GM12872 (cell line): ENCODE results near the gene ZP1.

Experiments
- TF ChIP-seq, protein P1 (sequence below): IDR thresholded peaks from 3 replicates; pipeline ENCODE4 v1.5.1; 2011; ENCODE audit warnings: low read depth, mild to moderate bottlenecking, low read length, moderate library complexity; ENCODE audit not compliant: insufficient read depth

The ZP1 gene, protein sequence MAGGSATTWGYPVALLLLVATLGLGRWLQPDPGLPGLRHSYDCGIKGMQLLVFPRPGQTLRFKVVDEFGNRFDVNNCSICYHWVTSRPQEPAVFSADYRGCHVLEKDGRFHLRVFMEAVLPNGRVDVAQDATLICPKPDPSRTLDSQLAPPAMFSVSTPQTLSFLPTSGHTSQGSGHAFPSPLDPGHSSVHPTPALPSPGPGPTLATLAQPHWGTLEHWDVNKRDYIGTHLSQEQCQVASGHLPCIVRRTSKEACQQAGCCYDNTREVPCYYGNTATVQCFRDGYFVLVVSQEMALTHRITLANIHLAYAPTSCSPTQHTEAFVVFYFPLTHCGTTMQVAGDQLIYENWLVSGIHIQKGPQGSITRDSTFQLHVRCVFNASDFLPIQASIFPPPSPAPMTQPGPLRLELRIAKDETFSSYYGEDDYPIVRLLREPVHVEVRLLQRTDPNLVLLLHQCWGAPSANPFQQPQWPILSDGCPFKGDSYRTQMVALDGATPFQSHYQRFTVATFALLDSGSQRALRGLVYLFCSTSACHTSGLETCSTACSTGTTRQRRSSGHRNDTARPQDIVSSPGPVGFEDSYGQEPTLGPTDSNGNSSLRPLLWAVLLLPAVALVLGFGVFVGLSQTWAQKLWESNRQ

DNA sequence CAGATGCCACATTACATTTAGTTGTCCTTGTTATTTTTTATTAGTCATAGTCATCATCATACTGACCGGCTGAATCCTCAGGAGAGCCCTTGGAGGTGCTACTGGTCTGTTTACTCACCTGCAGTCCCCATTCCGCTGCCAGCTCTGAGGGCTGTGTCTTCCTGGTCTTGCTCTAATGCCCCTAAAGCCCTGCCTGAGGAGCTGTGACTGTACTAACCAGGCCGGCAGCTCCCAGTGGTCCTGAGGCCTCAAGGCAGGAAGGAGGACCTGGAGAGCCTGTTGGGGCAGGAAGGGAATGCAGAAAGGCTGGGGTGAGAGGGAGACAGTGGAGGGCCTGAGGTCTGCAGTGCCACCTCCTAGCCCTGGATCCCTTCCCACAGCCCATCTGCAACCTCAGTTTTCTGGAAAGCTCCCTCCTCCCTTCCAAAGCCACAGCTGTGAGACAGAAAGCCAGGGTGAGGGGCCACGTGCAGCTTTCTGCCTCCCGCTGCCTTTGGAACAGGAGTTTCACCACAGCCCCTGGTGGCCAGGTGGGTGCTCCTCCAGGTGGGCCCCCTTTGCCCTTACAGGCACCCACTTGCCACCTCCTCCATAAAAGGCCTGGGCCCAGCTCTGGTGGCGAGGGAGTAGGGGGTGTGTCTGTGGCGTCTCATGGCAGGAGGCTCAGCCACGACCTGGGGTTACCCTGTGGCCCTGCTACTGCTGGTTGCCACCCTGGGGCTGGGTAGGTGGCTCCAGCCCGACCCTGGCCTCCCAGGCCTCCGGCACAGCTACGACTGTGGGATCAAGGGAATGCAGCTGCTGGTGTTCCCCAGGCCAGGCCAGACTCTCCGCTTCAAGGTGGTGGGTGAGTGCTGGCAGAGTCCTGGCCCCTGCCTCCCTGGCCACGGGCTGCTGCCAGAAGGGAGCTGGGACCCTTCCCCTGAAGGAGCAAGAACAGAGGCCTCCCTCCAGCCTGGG lies at the start of gene ZP1:
ZP1 (plus strand) TSS at position 632 of the 960 bp plus-strand sequence; CDS start at position 652, 20 bp downstream.
- TF ChIP-seq, protein P1, sequence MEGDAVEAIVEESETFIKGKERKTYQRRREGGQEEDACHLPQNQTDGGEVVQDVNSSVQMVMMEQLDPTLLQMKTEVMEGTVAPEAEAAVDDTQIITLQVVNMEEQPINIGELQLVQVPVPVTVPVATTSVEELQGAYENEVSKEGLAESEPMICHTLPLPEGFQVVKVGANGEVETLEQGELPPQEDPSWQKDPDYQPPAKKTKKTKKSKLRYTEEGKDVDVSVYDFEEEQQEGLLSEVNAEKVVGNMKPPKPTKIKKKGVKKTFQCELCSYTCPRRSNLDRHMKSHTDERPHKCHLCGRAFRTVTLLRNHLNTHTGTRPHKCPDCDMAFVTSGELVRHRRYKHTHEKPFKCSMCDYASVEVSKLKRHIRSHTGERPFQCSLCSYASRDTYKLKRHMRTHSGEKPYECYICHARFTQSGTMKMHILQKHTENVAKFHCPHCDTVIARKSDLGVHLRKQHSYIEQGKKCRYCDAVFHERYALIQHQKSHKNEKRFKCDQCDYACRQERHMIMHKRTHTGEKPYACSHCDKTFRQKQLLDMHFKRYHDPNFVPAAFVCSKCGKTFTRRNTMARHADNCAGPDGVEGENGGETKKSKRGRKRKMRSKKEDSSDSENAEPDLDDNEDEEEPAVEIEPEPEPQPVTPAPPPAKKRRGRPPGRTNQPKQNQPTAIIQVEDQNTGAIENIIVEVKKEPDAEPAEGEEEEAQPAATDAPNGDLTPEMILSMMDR: no peak

DNA sequence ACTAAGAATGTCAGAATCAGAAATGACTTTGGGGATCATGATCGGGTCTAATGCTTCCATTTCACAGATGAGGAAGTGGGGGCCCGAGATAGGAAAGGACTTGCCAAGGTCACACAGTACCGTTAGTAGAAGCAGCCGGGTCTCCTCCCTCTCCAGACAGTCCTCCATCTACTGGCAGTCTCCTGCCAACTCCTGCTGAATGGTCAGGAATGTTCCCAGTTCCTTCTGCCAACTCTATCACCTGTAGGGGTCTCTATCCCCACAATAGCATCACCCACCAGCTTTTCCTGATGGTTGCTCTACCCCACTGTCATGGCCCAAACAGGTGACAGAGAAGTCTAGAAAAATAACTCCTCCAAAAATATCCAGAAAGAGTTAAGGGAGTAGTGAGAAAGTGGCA lies 49.3 kb upstream of the ZP1 start:
- TF ChIP-seq, protein P1: no peak

DNA sequence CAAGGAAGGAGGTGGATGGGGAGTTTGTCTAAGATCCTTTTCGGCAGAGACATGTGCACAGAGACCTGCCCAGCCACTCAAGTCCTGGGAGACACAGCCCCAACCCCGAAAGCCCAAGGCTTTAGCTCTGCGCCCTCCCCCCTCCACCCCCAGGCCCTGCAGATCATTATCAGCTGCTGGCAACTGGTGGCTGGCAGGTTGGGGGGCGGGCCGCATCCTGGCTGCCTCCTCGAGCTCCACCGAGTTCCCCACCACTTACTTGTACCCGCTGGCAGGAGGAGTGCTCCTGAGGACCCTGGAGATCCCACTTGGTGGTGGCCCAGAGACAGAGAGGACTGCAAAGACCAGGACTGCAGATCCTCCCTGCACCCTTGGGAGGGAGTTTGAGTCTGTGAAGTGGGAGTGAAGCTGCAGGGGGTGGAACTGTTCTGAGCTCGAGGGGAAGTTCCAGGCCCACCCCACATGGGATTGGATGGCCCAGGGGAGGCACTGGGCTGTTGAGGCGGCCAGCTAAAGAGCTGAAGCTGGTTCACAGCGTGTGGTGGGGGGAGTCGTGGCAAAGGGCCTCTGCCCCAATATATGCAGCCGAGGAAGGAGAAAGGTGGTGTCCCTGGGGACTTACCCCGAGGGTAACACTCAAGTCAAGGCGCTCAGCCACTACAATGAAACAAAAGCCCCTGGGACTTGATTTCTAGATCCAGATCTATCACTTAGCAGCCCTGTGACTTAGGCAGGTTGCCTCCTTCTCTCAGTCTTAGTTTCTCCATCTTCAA lies 45.3 kb upstream of the ZP1 start:
- TF ChIP-seq, protein P1: no peak

DNA sequence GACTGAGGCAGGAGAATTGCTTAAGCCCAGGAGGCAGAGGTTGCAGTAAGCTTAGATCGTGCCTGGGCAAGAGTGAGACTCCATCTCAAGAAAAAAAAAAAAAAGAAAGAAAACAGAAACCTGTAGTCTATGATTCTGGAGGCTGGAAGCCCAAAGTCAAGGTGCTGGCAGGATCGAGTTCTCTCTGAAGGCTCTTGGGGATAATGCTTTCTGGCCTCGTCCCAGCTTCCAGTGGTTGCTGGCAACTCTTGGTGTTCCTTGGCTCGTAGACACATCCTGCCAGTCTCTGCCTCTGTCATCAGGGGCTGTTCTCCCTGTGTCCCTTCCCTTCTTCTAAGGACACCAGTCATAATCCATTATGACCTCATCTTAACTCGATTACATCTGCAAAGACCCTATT lies 42.2 kb upstream of the ZP1 start:
- TF ChIP-seq, protein P1: no peak

DNA sequence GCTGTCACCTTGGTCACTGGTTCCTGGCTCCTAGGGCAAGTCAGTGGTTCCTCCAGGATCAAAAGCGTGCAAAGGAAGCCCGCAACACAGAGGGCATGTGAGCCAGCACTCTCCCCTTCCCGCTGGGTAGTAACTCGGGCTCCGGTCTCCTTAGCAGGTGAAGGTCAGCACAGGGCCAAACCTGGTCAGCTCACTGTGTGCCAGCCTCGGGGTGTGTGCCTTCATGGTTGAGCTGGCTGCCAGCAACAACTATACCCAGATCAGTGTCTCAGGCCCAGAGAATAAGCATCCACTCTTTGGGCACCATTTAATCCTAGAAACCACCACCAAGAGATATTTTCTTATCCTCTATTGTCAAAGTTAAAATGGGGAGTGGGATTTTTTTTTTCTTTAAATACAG lies 41.6 kb upstream of the ZP1 start:
- TF ChIP-seq, protein P1: no peak

DNA sequence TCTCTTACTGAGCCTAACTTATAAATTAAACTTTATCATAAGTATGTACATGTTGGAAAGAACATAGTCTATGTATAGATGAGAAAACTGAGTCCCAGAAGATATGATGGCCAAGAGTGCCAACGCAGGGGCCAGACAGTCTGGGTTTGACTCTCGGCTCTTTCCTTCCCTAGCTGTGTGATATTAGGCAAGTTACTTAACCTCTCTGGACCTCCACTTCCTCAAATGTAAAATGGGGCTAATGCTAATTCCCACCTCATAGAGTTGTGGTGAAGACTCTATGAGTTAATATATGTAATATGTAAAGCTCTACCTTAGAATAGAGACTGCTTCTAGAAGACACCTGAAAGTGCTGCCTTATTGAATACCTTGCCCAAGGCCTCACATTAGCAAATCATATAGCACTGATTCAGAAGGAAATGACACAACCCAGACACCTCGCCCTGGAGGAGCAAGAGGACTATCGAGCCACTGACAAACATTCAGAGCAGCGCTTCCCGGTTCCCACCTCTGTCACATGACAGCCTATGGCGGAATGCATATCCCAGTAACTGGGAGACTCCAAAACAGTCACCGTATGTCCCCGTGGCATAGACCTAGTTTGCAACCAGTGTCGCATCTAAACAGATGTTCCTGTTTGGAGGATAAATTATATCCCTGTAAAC lies 36.7 kb upstream of the ZP1 start:
- TF ChIP-seq, protein P1: no peak
